B cell (primary cell): ENCODE data around the gene CFAP100.

Experiments used
- CTCF ChIP-seq: fragments of 200-600 bp; IDR thresholded peaks from one replicate; pipeline ENCODE4 v1.8.0; 2022; ENCODE audit warnings: antibody characterized with exemption, mild to moderate bottlenecking
- EZH2 ChIP-seq: IDR thresholded peaks from 2 replicates; pipeline ENCODE4 v1.6.1; 2012; ENCODE audit warnings: borderline replicate concordance, low read depth, mild to moderate bottlenecking, moderate library complexity, low read length; ENCODE audit not compliant: insufficient read depth, poor library complexity, severe bottlenecking

- TF ChIP-seq CTCF (no peak), EZH2 (no peak)
Observed at GRCh38 chr3:126381966-126382365, 12.7 kb upstream of the CFAP100 start.
